ENCODE data around the gene NR4A1. TPM values are rescaled to one million over a fixed set of nuclear protein-coding genes. Genes with fewer than 3 reads are reported as not detected.

NR4A1 gene
- total and polyA plus RNA-seq, 2 of the 13 experiments (the other 11 are each of a cell fraction or from before 2014, with no cell fraction given) = 5.7 to 15.2 TPM

GRCh38 chr12:52010692-52011601, 40.3 kb upstream of the NR4A1 start (continued):
- TF ChIP-seq, protein P1, sequence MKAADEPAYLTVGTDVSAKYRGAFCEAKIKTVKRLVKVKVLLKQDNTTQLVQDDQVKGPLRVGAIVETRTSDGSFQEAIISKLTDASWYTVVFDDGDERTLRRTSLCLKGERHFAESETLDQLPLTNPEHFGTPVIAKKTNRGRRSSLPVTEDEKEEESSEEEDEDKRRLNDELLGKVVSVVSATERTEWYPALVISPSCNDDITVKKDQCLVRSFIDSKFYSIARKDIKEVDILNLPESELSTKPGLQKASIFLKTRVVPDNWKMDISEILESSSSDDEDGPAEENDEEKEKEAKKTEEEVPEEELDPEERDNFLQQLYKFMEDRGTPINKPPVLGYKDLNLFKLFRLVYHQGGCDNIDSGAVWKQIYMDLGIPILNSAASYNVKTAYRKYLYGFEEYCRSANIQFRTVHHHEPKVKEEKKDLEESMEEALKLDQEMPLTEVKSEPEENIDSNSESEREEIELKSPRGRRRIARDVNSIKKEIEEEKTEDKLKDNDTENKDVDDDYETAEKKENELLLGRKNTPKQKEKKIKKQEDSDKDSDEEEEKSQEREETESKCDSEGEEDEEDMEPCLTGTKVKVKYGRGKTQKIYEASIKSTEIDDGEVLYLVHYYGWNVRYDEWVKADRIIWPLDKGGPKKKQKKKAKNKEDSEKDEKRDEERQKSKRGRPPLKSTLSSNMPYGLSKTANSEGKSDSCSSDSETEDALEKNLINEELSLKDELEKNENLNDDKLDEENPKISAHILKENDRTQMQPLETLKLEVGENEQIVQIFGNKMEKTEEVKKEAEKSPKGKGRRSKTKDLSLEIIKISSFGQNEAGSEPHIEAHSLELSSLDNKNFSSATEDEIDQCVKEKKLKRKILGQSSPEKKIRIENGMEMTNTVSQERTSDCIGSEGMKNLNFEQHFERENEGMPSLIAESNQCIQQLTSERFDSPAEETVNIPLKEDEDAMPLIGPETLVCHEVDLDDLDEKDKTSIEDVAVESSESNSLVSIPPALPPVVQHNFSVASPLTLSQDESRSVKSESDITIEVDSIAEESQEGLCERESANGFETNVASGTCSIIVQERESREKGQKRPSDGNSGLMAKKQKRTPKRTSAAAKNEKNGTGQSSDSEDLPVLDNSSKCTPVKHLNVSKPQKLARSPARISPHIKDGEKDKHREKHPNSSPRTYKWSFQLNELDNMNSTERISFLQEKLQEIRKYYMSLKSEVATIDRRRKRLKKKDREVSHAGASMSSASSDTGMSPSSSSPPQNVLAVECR (CRISPR knock-in tag; IDR thresholded peaks at IDR 0.05; ENCODE audit: borderline replicate concordance) = no peak; the same call in 1 of the 2 replicates
- TF ChIP-seq KDM5B (CRISPR knock-in tag; IDR thresholded peaks at IDR 0.05; ENCODE audit: borderline replicate concordance) (0 out of 2 replicates have a peak, but pooled peaks have one; percentile 46), ZBTB20 (CRISPR knock-in tag; IDR thresholded peaks at IDR 0.05; ENCODE audit: borderline replicate concordance, low read depth) (0 out of 2 replicates have a peak, but pooled peaks have one; percentile 12), TMF1 (CRISPR knock-in tag; IDR thresholded peaks at IDR 0.05; ENCODE audit: low read depth) (no peak), ZNF468 (CRISPR knock-in tag; IDR thresholded peaks at IDR 0.05) (no peak), KLF9 (CRISPR knock-in tag; IDR thresholded peaks at IDR 0.05; ENCODE audit: low read depth) (no peak), ZFP1 (CRISPR knock-in tag; IDR thresholded peaks at IDR 0.05) (0 out of 2 replicates have a peak, but pooled peaks have one; percentile 49), REXO4 (CRISPR knock-in tag; IDR thresholded peaks at IDR 0.05; ENCODE audit: borderline replicate concordance) (no peak), ZBTB42 (CRISPR knock-in tag; IDR thresholded peaks at IDR 0.05) (no peak), MYNN (CRISPR knock-in tag; IDR thresholded peaks at IDR 0.05; ENCODE audit: low read depth) (no peak), SMARCC2 (IDR thresholded peaks at IDR 0.05) (no peak), ZNF512 (CRISPR knock-in tag; IDR thresholded peaks at IDR 0.05) (no peak), LCORL (IDR thresholded peaks at IDR 0.05) (no peak), LCORL (CRISPR knock-in tag; IDR thresholded peaks at IDR 0.05) (no peak; the same call in none of the 2 replicates), ZFP41 (CRISPR knock-in tag; IDR thresholded peaks at IDR 0.05; ENCODE audit: borderline replicate concordance) (no peak), PHF8 (CRISPR knock-in tag; IDR thresholded peaks at IDR 0.05) (no peak), TARDBP (CRISPR knock-in tag; IDR thresholded peaks at IDR 0.05) (peak; percentile 3; the same call in 1 of the 2 replicates), ZNF44 (CRISPR knock-in tag; IDR thresholded peaks at IDR 0.05) (no peak), ZNF670 (CRISPR knock-in tag; IDR thresholded peaks at IDR 0.05; ENCODE audit: borderline replicate concordance) (no peak), RBFOX2 (IDR thresholded peaks at IDR 0.05; ENCODE audit: low read depth, low read length) (no peak), TEAD2 (CRISPR knock-in tag; IDR thresholded peaks at IDR 0.05) (no peak)
- TF ChIP-seq, protein P2, sequence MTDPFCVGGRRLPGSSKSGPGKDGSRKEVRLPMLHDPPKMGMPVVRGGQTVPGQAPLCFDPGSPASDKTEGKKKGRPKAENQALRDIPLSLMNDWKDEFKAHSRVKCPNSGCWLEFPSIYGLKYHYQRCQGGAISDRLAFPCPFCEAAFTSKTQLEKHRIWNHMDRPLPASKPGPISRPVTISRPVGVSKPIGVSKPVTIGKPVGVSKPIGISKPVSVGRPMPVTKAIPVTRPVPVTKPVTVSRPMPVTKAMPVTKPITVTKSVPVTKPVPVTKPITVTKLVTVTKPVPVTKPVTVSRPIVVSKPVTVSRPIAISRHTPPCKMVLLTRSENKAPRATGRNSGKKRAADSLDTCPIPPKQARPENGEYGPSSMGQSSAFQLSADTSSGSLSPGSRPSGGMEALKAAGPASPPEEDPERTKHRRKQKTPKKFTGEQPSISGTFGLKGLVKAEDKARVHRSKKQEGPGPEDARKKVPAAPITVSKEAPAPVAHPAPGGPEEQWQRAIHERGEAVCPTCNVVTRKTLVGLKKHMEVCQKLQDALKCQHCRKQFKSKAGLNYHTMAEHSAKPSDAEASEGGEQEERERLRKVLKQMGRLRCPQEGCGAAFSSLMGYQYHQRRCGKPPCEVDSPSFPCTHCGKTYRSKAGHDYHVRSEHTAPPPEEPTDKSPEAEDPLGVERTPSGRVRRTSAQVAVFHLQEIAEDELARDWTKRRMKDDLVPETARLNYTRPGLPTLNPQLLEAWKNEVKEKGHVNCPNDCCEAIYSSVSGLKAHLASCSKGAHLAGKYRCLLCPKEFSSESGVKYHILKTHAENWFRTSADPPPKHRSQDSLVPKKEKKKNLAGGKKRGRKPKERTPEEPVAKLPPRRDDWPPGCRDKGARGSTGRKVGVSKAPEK (CRISPR knock-in tag; IDR thresholded peaks at IDR 0.05; ENCODE audit: borderline replicate concordance) = no peak

Measured in HepG2 (cell line).